GM12891 (cell line): ENCODE results near the gene ZNHIT6.
"Not testable (repeated sequence)": the region's sequence is repeated elsewhere in the genome, so short reads cannot be mapped to it uniquely, and the experiment has no call there.

ENCODE experiments used
- DNase-seq: peaks from one replicate; pipeline ENCODE4 v3.0.0; 2011; ENCODE audit warnings: low spot score; ENCODE audit not compliant: insufficient read length
- FAIRE-seq: peaks from 2 replicates; lab custom pipeline; 2011; peaks lifted over from hg19 to GRCh38; lab: Jason Lieb, UNC
- PAX5 ChIP-seq: IDR thresholded peaks from 2 replicates; pipeline ENCODE4 v1.6.1; 2011; ENCODE audit warnings: low read length, moderate library complexity, mild to moderate bottlenecking; ENCODE audit not compliant: insufficient read depth, severe bottlenecking
- POLR2A ChIP-seq: IDR thresholded peaks from 2 replicates; pipeline ENCODE4 v1.6.1; 2011; ENCODE audit warnings: low read depth, low read length, control low read depth
- POLR2AphosphoS5 ChIP-seq: IDR thresholded peaks from 2 replicates; pipeline ENCODE4 v1.6.1; 2011; ENCODE audit warnings: low read depth, low read length, control low read depth
- POU2F2 ChIP-seq: IDR thresholded peaks from 2 replicates; pipeline ENCODE4 v1.6.1; 2011; ENCODE audit warnings: low read depth, mild to moderate bottlenecking, control low read depth, low read length, moderate library complexity
- SPI1 ChIP-seq: IDR thresholded peaks from 2 replicates; pipeline ENCODE4 v1.6.1; 2011; ENCODE audit warnings: low read depth, low read length, control low read depth
- TAF1 ChIP-seq: IDR thresholded peaks from 2 replicates; pipeline ENCODE4 v1.6.1; 2011; ENCODE audit warnings: low read depth, low read length, control low read depth

The ZNHIT6 gene

GRCh38 chr1:85654066-85654782 lies 54.0 kb downstream of the ZNHIT6 start:
- FAIRE-seq = no peak

DNA sequence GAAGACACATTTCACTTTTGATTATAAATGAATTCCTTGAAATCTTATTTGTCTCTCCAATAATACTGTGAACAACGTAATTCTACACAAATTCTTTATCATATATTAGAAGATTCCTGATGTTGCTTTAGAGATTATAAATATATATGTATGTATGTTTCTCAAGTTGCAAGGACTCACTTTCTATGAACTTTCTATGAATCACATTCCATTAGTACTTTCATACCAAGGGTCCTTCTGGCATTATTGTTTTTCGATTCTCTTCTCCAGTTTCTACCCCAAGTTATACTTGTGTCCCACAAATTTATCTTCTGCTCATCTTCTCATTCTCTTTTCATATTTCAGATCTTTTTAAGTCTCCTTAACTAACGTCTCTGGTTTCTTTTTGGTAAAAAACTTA lies 55.9 kb downstream of the ZNHIT6 start:
- no peak for DNase-seq
- FAIRE-seq = no peak
- TF ChIP-seq TAF1 (no peak), SPI1 (no peak), POLR2A (no peak), POLR2AphosphoS5 (no peak), PAX5 (no peak), POU2F2 (no peak)

More at GRCh38 chr1:85654066-85654782, 54.0 kb downstream of the ZNHIT6 start:
- no peak for DNase-seq
- TF ChIP-seq SPI1 (no peak), PAX5 (no peak), POU2F2 (no peak), TAF1 (no peak), POLR2AphosphoS5 (no peak), POLR2A (no peak)

DNA sequence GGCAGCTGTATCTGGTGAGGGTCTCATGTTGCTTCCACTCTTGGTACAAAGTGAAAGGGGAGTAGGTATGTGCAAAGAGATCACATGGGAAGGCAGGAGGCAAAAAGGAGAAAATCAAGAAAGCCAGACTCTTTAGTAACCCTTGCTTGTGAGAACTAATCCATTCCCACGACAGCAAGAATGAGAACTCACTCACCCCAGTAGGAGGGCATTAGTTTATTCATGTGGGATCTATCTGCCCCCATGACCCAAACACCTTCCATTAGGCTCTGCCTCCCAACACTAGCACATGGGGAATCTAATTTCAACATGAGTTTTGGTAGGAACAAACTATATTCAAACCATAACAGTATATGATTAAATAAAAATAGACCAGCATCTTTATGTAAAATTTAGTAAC lies 57.6 kb downstream of the ZNHIT6 start:
- FAIRE-seq (no peak), DNase-seq (no peak)
- TF ChIP-seq POU2F2 = no peak
- TF ChIP-seq TAF1 = no peak
- no peak for TF ChIP-seq PAX5
- TF ChIP-seq SPI1 = no peak
- TF ChIP-seq POLR2A = no peak
- no peak for TF ChIP-seq POLR2AphosphoS5

DNA sequence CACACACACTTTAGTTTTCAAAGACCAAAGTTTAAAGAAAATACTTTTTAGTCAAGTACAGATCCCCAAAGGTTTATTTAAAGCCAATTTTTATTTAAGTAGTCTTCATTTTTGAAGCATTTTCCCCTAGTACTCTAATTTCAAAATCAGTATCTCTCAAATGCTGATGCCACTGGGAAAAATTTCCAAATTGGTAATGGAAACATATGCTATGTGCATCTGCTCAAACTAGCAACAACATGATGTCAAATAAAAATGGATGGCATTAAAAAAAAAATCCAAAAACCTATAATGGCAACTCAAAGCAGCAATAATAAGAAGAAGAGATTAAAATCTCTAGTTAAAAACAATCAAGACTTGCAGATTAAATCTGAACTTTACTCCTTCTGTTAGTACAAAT lies 58.6 kb downstream of the ZNHIT6 start:
- FAIRE-seq (no peak), DNase-seq (no peak)
- TF ChIP-seq SPI1 (no peak), POU2F2 (no peak), PAX5 (no peak), POLR2AphosphoS5 (no peak), TAF1 (no peak), POLR2A (no peak)

DNA sequence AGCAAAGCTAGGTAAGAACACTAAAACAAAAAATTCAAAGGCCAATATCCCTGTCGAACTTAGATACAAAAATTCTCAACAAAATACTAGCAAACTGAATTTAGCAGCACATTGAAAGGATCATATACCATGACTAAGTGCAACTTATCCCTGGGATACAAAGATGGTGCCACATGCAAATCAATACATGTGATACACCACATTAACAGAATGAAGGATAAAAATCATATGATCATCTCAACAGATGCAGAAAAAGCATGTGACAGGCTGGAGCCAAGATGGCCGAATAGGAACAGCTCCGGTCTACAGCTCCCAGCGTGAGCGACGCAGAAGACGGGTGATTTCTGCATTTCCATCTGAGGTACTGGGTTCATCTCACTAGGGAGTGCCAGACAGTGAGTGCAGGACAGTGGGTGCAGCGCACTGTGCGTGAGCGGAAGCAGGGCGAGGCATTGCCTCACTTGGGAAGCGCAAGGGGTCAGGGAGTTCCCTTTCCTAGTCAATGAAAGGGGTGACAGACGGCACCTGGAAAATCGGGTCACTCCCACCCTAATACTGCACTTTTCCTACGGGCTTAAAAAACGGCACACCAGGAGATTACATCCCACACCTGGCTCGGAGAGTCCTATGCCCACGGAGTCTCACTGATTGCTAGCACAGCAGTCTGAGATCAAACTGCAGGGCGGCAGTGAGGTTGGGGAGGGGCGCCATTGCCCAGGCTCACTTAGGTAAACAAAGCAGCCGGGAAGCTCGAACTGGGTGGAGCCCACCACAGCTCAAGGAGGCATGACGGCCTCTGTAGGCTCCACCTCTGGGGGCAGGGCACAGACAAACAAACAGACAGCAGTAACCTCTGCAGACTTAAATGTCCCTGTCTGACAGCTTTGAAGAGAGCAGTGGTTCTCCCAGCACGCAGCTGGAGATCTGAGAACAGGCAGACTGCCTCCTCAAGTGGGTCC lies 66.4 kb downstream of the ZNHIT6 start:
- not testable (repeated sequence) for DNase-seq, FAIRE-seq

DNA sequence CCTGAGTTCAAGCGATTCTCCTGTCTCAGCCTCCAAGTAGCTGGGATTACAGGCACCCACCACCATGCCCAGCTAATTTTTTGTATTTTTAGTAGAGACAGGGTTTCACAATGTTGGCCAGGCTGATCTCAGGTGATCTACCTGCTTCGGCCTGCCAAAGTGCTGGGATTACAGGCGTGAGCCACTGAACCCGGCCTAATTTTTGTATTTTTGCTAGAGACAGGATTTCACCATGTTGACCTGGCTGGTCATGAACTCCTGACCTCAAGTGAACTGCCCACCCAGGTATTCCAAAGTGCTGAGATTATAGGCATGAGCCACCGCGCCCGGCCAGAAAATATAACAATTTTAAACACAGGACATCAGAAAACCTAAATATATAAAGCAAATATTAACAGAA lies 68.3 kb downstream of the ZNHIT6 start:
- not testable (repeated sequence) for DNase-seq, FAIRE-seq

DNA sequence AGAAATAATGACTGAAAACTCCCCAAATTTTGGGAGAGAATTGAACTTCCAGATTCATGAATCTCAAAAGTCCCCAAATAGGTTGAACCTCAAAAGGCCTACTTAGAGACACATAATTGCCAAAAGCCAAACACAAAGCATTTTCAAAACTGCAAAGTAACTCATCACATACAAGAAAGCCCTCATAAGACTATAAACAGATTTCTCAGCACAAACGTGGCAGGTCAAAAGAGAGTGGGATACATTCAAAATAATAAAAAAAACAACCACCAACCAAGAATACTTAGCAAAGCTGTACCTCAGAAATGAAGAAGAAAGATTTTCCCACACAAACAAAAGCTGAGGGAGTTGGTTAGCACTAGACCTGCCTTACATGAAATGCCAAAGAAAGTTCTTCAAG lies 69.8 kb downstream of the ZNHIT6 start:
- no peak for FAIRE-seq
- DNase-seq = no peak
- no peak for TF ChIP-seq POU2F2
- no peak for TF ChIP-seq SPI1
- no peak for TF ChIP-seq POLR2AphosphoS5
- TF ChIP-seq PAX5 = no peak
- no peak for TF ChIP-seq TAF1
- no peak for TF ChIP-seq POLR2A

GRCh38 chr1:85630493-85630892 lies 77.7 kb downstream of the ZNHIT6 start:
- no peak for FAIRE-seq
- DNase-seq = no peak

GRCh38 chr1:85629532-85629920 lies 78.7 kb downstream of the ZNHIT6 start:
- DNase-seq (no peak), FAIRE-seq (no peak)
- no peak for TF ChIP-seq PAX5
- no peak for TF ChIP-seq POLR2A
- no peak for TF ChIP-seq TAF1
- no peak for TF ChIP-seq POU2F2
- TF ChIP-seq SPI1 = no peak
- no peak for TF ChIP-seq POLR2AphosphoS5

More at GRCh38 chr1:85630493-85630892, 77.7 kb downstream of the ZNHIT6 start:
- no peak for TF ChIP-seq POLR2AphosphoS5
- TF ChIP-seq POU2F2 = no peak
- no peak for TF ChIP-seq PAX5
